Astrocyte (in vitro differentiated cells and primary cell): ENCODE measurements around the gene IGF2R. TPM values are rescaled to one million over a fixed set of nuclear protein-coding genes. Genes with fewer than 3 reads are reported as not detected.
"Not testable (repeated sequence)": the region's sequence is repeated elsewhere in the genome, so short reads cannot be mapped to it uniquely, and the experiment has no call there.

ENCODE experiments used
- DNase-seq: peaks from one replicate; pipeline ENCODE4 v3.0.0-alpha.2; 2010; ENCODE audit warnings: low read depth
- FAIRE-seq: peaks from 2 replicates; lab custom pipeline; 2011; peaks lifted over from hg19 to GRCh38; lab: Jason Lieb, UNC
- H2AFZ ChIP-seq: 2 replicates; pipeline ENCODE4 v1.6.0; 2012; ENCODE audit warnings: low read depth, low read length, inconsistent platforms
- H3K27ac ChIP-seq: 2 replicates; pipeline ENCODE4 v1.5.1; 2011; ENCODE audit warnings: low read depth, low read length, inconsistent platforms
- H3K27me3 ChIP-seq: 2 replicates; pipeline ENCODE4 v1.6.0; 2011; ENCODE audit warnings: low read length, inconsistent platforms; ENCODE audit not compliant: insufficient read depth
- H3K36me3 ChIP-seq: 2 replicates; pipeline ENCODE4 v1.5.1; 2011; ENCODE audit warnings: low read length, inconsistent platforms; ENCODE audit not compliant: insufficient read depth
- H3K4me1 ChIP-seq: 2 replicates; pipeline ENCODE4 v1.5.1; 2011; ENCODE audit warnings: low read length, inconsistent platforms; ENCODE audit not compliant: insufficient read depth
- H3K4me2 ChIP-seq: 2 replicates; pipeline ENCODE4 v1.6.0; 2012; ENCODE audit warnings: low read length, inconsistent platforms
- H3K4me3 ChIP-seq: 2 replicates; pipeline ENCODE4 v1.5.1; 2011; ENCODE audit warnings: low read depth, mild to moderate bottlenecking, low read length, inconsistent platforms; ENCODE audit not compliant: insufficient read depth
- H3K79me2 ChIP-seq: 2 replicates; pipeline ENCODE4 v1.6.0; 2012; ENCODE audit warnings: mild to moderate bottlenecking, low read length, inconsistent platforms; ENCODE audit not compliant: insufficient read depth
- H3K9ac ChIP-seq: 2 replicates; pipeline ENCODE4 v1.6.0; 2012; ENCODE audit warnings: mild to moderate bottlenecking, low read length, inconsistent platforms
- H3K9me3 ChIP-seq: 2 replicates; pipeline ENCODE4 v1.5.1; 2012; ENCODE audit warnings: low read depth, mild to moderate bottlenecking, low read length, inconsistent platforms; ENCODE audit not compliant: insufficient read depth
- H4K20me1 ChIP-seq: 2 replicates; pipeline ENCODE4 v1.6.0; 2012; ENCODE audit warnings: low read length, inconsistent platforms; ENCODE audit not compliant: insufficient read depth
- H3K27ac Mint-ChIP-seq: one replicate; pipeline ENCODE4 v1.8.0; 2021; ENCODE audit warnings: mild to moderate bottlenecking, mixed read lengths; ENCODE audit not compliant: unreplicated experiment
- H3K27me3 Mint-ChIP-seq: one replicate; pipeline ENCODE4 v1.8.0; 2021; ENCODE audit warnings: low read depth, mixed read lengths; ENCODE audit not compliant: unreplicated experiment
- H3K36me3 Mint-ChIP-seq: one replicate; pipeline ENCODE4 v1.8.0; 2021; ENCODE audit warnings: low read depth, mixed read lengths; ENCODE audit not compliant: unreplicated experiment
- H3K4me1 Mint-ChIP-seq: one replicate; pipeline ENCODE4 v1.8.0; 2021; ENCODE audit warnings: low read depth, mixed read lengths; ENCODE audit not compliant: unreplicated experiment
- H3K4me3 Mint-ChIP-seq: one replicate; pipeline ENCODE4 v1.8.0; 2021; ENCODE audit warnings: mild to moderate bottlenecking, moderate library complexity, mixed read lengths; ENCODE audit not compliant: unreplicated experiment
- H3K9me3 Mint-ChIP-seq: one replicate; pipeline ENCODE4 v1.8.0; 2021; ENCODE audit warnings: mild to moderate bottlenecking, mixed read lengths; ENCODE audit not compliant: unreplicated experiment
- CTCF ChIP-seq: IDR thresholded peaks from 2 replicates; pipeline ENCODE4 v1.5.1; 2011; ENCODE audit warnings: low read depth, mild to moderate bottlenecking, inconsistent platforms, low read length, moderate library complexity; ENCODE audit not compliant: insufficient read depth
- EZH2 ChIP-seq: IDR thresholded peaks from 2 replicates; pipeline ENCODE4 v1.6.1; 2012; ENCODE audit warnings: mild to moderate bottlenecking, low read length, inconsistent platforms; ENCODE audit not compliant: insufficient read depth
- total RNA-seq: library from RNA; stranded (reverse); gene quantifications from 2 replicates; pipeline ENCODE4 v1.2.1, GENCODE V29; 2021

IGF2R gene
- total RNA-seq, 1 donor from 2014 or later = 173 TPM

DNA sequence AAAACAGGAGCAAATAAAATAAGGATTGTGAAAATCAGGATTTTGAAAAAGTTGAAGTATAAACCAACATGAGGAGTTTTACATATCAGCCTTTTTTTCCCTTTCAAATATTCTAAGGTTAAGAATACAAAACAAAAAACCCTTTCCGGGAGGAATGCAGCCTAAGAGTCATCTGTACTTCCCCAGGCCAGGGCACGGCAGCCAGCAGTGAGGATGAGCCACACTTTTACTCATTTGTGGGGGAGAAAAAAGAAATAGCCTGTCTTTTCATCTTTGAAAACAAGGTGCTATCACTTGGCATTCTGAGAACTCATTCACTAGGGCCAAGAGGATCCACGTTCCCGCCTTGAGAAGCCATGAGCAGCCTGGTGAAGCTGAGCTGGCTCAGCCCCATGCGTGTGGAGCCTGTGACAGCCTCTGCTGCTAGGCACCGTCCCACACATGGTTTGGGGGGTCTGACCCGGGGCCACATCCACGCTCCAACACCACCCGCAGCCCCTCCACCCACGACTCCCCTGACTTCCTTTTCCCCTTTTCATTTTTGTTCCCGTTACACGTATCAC is 164.0 kb downstream of the IGF2R start:
- Mint-ChIP-seq H3K27me3 (peaks cover 21% of the 10 kb centered on the region), H3K36me3 (peaks cover 10% of the 10 kb centered on the region), H3K4me3 (no peak overlapping the region), H3K4me1 (peaks cover 8% of the 10 kb centered on the region), H3K9me3 (peaks cover 2% of the 10 kb centered on the region), H3K27ac (no peak overlapping the region)
- H3K9ac ChIP-seq = no peak overlapping the region
- TF ChIP-seq EZH2 = no peak
- no peak for TF ChIP-seq CTCF
- no peak overlapping the region for H3K4me3 ChIP-seq
- H3K79me2 ChIP-seq = no peaks in the 10 kb centered on the region
- H3K36me3 ChIP-seq = no peaks in the 10 kb centered on the region
- no peaks in the 10 kb centered on the region for H3K9me3 ChIP-seq
- H3K27me3 ChIP-seq = no peaks in the 10 kb centered on the region
- DNase-seq = peak; percentile 13
- FAIRE-seq = no peak
- no peaks in the 10 kb centered on the region for H4K20me1 ChIP-seq
- no peak overlapping the region for H3K27ac ChIP-seq
- no peak overlapping the region for H2AFZ ChIP-seq
- H3K4me2 ChIP-seq = no peak overlapping the region
- H3K4me1 ChIP-seq = peaks cover 4% of the 10 kb centered on the region

- H3K9me3 ChIP-seq = no peaks in the 10 kb centered on the region
- Mint-ChIP-seq H3K9me3 (peaks cover 2% of the 10 kb centered on the region), H3K4me1 (peaks cover 12% of the 10 kb centered on the region), H3K27ac (no peak overlapping the region), H3K27me3 (peaks cover 21% of the 10 kb centered on the region), H3K4me3 (no peak overlapping the region), H3K36me3 (peaks cover 11% of the 10 kb centered on the region)
- no peaks in the 10 kb centered on the region for H4K20me1 ChIP-seq
- FAIRE-seq = no peak
- H3K4me1 ChIP-seq = peaks cover 8% of the 10 kb centered on the region
- TF ChIP-seq CTCF (no peak), EZH2 (no peak)
- H3K4me3 ChIP-seq = no peak overlapping the region
- H3K36me3 ChIP-seq = no peaks in the 10 kb centered on the region
- no peak overlapping the region for H3K4me2 ChIP-seq
- DNase-seq = no peak
- H2AFZ ChIP-seq = no peak overlapping the region
- H3K27ac ChIP-seq = no peak overlapping the region
- H3K9ac ChIP-seq = no peak overlapping the region
- no peaks in the 10 kb centered on the region for H3K27me3 ChIP-seq
- H3K79me2 ChIP-seq = no peaks in the 10 kb centered on the region
Measured at GRCh38 chr6:160133441-160134336, 164.8 kb downstream of the IGF2R start.

DNA sequence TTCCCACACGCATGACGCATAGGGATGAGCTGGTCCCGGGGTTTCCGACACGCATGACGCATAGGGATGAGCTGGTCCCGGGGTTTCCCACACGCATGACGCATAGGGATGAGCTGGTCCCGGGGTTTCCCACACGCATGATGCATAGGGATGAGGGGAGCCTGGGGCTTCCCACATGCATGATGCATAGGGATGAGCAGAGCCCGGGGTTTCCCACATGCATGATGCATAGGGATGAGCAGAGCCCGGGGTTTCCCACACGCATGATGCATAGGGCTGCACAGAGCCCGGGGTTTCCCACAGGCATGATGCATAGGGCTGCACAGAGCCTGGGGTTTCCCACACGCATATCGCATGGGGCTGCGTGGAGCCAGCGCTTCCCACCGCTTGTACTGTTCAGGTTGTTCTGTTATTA is 165.5 kb downstream of the IGF2R start:
- H3K4me1 ChIP-seq = peaks cover 15% of the 10 kb centered on the region
- not testable (repeated sequence) for H2AFZ ChIP-seq, H3K27ac ChIP-seq, DNase-seq, H3K9me3 Mint-ChIP-seq, H3K27ac Mint-ChIP-seq, FAIRE-seq, H3K4me2 ChIP-seq, H3K36me3 ChIP-seq, H3K4me3 Mint-ChIP-seq, H3K9me3 ChIP-seq, H3K9ac ChIP-seq, H3K27me3 ChIP-seq, H3K4me3 ChIP-seq, H4K20me1 ChIP-seq, H3K79me2 ChIP-seq
- peaks cover 21% of the 10 kb centered on the region for H3K27me3 Mint-ChIP-seq
- peaks cover 11% of the 10 kb centered on the region for H3K36me3 Mint-ChIP-seq
- peaks cover 17% of the 10 kb centered on the region for H3K4me1 Mint-ChIP-seq
